ENCODE data around the gene PRUNE2.

GRCh38 chr9:76615177-76615603 lies 290.7 kb downstream of the PRUNE2 start:
- TF ChIP-seq YY1 (IDR thresholded peaks at IDR 0.05; ENCODE audit: insufficient read depth, insufficient read length) (no peak), SUZ12 (IDR thresholded peaks at IDR 0.05; ENCODE audit: extremely low read depth, insufficient read depth, insufficient read length) (no peak), ZNF274 (IDR thresholded peaks at IDR 0.05; ENCODE audit: low read depth, low read length) (no peak)

All from NT2/D1 (cell line).